NOMO-1 treated with dmso at 0.1 percent for 144 hours (cell line): Measurements from ENCODE around the gene CLEC16A.
"Not testable (repeated sequence)": the region's sequence is repeated elsewhere in the genome, so short reads cannot be mapped to it uniquely, and the experiment has no call there.

ENCODE experiments used
- DNase-seq: peaks from one replicate; lab custom pipeline; 2025; ENCODE audit not compliant: unreplicated experiment; lab: John Stamatoyannopoulos, UW

Gene CLEC16A

GRCh38 chr16:10965440-10966061 is 21.2 kb downstream of the CLEC16A start:
- no peak for DNase-seq

GRCh38 chr16:10966129-10966528 is 21.8 kb downstream of the CLEC16A start:
- DNase-seq, result no peak

GRCh38 chr16:10966559-10966958 is 22.2 kb downstream of the CLEC16A start:
- not testable (repeated sequence) for DNase-seq

- DNase-seq, result no peak
Observed at GRCh38 chr16:10967986-10968385, 23.6 kb downstream of the CLEC16A start.

GRCh38 chr16:10968498-10968897 is 24.1 kb downstream of the CLEC16A start:
- DNase-seq, result no peak

- DNase-seq, result no peak
Observed at GRCh38 chr16:10969615-10970014, 25.3 kb downstream of the CLEC16A start.

GRCh38 chr16:10970065-10970464 is 25.7 kb downstream of the CLEC16A start:
- no peak for DNase-seq

GRCh38 chr16:10971560-10971961 is 27.2 kb downstream of the CLEC16A start:
- DNase-seq, result no peak

GRCh38 chr16:10972108-10972818 is 27.9 kb downstream of the CLEC16A start:
- no peak for DNase-seq

GRCh38 chr16:10972819-10973464 is 28.6 kb downstream of the CLEC16A start:
- no peak for DNase-seq

GRCh38 chr16:10976634-10977033 is 32.3 kb downstream of the CLEC16A start:
- no peak for DNase-seq

GRCh38 chr16:10978124-10978523 is 33.8 kb downstream of the CLEC16A start:
- no peak for DNase-seq

- no peak for DNase-seq
Observed at GRCh38 chr16:10978871-10979446, 34.6 kb downstream of the CLEC16A start.

GRCh38 chr16:10979717-10980601 is 35.6 kb downstream of the CLEC16A start:
- no peak for DNase-seq

- no peak for DNase-seq
Observed at GRCh38 chr16:10980813-10981212, 36.4 kb downstream of the CLEC16A start.

GRCh38 chr16:10981697-10982216 is 37.4 kb downstream of the CLEC16A start:
- no peak for DNase-seq

GRCh38 chr16:10982465-10983150 is 38.2 kb downstream of the CLEC16A start:
- DNase-seq, result no peak

GRCh38 chr16:10983159-10983558 is 38.8 kb downstream of the CLEC16A start:
- DNase-seq, result no peak

- no peak for DNase-seq
Observed at GRCh38 chr16:10984509-10984908, 40.1 kb downstream of the CLEC16A start.
